HG03378 (cell line): ENCODE results near the gene PRAC2.

Experiments
- ATAC-seq: cut with Tn5 transposase; IDR thresholded peaks from one replicate; pipeline ENCODE4 v1.9.1; 2021; ENCODE audit warnings: mild to moderate bottlenecking, moderate library complexity; ENCODE audit not compliant: unreplicated experiment

The PRAC2 gene

DNA sequence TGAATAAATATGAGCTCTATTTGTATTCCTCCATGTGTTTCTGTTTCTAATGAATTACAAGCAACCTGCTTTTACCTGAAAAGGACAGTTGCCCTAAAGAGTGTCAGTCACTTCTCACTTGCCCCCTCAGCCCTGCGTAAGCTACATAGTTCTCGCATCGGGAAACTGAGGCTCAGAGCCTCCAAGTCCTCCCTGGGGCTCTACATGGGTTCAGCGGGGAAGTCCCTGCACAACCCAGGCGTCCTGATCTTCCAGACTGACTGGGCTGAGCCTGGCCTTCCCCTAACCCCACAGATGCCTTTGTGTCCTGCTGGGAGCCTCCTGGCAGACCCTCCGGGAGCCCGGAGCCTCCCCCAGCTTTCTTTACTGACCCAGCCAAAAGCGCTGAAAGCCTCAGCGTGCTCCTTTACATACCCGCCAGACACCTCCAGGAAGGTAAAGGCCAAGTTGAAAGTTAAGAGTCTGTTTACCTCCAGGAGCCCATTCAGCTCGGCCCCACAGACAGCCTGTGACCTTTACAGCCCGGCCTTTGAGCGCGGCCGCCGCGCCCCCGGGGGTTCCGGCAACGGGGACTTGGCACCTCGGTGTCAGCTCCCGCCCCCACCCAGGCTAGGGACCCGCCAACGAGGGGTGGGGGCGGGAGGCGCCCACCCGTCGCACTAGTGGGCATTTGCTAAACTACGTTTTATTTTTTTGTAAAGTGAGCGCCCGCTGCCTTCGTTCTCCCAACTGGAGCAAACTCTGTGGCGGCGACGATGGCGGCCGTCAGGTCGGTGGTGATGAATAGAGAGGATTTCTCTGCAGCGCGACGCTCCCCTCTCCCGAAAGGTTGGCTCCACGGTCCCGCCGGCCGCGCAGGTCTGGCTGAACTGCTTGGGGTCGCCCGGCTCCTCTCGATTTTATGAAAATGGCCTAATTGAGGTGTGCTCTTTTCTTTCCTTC, 10.0 kb downstream of the PRAC2 start:
- no peak for ATAC-seq

DNA sequence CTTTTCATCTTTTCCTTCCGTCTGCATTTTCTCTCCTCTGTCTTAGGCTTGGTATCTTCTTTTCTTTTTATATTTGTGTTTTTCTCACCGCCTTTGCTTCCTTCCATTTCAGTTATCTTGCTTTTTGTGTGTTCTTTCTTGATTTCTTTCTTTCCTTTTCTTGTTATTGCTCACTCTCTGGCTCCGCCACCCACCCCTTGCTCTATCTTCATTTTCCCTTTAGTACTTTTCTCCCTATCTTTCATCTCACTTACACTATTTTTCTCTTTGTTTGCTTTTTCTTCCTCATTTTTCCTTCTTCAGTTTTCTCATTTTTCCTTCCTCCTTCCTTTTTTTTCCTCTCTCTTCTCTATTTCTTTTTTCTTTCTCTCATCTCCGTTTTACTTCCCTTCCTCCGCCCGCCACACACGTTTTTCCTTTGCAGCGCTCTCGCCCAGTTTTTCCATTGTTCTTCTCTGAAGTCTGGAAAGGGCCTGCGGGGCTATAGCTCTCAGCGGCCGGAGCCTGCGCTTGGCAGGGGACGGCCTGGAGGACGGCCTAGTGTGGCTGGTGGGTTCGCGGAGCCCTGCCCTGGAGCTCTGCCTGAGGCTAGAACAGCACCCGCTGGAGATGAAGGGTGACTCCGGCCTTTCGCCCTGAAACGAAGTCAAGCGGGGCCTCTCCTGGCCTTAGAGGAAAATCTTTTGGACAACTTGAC, 10.8 kb downstream of the PRAC2 start:
- ATAC-seq, result no peak

DNA sequence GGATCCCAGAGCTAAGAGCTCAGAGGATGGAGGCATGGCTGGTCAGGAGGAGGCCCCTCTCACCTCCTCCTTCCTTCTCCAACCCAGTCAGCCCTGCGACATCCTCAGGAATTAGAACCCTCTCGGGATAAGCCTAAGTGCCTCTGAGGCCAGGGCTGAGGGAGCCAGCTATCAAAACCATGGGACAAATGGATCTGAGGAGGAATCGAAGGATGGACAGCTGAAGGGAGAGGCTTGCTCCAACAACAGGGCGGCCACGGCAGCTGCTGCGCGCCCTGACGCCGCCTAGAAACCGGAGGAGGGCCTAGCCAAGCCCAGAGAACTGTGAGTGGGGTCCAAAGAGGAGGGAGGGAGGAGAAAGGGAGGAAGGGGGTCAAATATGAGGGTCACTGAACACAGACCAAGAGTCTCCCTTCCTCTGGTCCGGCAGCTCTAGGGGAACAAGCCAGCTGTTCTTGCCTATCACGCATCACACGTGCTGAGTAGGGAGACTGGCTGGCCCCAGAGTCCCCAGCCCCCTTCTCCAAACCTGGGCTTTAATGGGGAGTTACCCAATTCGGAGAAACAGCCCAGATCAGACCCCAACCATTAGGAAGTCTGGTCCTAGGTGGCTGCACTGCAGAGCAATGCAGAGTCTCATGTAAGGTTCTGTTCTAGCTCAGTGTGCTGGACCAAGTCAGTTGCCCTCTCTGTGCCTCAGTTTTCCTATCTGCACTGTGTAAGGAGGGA, 11.5 kb downstream of the PRAC2 start:
- no peak for ATAC-seq

DNA sequence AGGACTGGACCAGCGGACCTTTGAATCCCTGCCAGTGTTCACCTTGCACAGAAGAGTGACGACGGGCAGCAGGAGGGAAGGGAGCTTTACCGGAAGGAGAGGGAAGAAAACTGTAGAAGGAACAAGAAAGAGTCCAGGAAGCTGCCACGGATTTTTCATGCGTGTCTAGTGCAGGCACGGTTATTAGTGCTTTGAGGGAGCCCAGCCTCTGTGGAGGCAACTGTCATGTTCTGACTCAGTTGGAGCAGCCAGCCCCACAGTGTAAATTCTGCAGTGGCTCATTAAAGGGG, 12.0 kb downstream of the PRAC2 start:
- ATAC-seq, result no peak

DNA sequence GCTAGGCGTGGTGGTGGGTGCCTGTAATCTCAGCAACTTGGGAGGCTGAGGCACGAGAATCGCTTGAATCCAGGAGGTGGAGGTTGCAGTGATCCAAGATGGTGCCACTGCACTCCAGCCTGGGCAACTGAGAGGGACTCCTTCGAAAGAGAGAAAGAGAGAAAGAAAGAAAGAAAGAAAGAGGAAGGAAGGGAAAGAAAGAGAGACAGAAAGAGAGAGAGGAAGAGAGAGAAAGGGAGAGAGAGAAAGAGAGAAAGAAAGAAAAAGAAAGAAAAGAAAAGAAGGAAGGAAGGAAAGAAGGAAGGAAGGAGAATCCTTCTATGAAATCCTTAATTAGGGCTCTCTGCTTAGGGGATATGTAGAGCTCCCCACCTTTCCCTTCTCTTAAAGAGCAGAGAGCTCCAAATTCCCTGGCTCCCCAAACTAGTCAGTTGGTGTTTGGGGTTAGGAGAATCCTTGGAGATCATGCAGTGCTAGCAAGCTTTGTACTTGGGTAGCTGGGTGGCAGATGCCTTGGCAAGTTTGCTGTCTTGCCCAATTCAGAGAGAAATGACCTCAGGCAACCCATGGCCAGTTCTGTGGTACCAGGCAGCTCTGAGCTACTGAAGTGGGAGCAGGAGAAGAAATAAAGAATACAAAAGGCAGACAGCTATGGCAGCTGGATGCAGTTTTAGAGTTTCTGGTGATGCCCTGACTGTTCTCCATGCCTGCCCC, 14.5 kb downstream of the PRAC2 start:
- no peak for ATAC-seq

DNA sequence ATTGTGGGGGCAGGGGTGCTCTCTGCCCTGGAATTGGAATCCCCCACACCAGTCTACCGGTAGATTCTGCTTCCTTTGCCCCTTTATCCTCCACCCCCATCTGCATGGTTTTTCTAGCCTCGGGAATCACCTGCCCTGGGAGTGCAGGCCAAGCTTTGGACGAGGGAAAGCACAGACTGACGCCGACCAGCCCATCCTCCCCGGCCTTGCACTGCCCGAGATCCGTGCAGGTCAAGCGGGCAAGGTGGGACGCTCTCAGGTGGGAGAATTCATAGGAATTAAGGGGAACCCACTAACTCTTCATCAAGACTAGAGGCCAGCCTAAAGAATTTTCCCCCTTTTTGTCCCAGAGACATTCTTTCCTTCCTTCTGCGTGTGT, 15.4 kb downstream of the PRAC2 start:
- no peak for ATAC-seq

DNA sequence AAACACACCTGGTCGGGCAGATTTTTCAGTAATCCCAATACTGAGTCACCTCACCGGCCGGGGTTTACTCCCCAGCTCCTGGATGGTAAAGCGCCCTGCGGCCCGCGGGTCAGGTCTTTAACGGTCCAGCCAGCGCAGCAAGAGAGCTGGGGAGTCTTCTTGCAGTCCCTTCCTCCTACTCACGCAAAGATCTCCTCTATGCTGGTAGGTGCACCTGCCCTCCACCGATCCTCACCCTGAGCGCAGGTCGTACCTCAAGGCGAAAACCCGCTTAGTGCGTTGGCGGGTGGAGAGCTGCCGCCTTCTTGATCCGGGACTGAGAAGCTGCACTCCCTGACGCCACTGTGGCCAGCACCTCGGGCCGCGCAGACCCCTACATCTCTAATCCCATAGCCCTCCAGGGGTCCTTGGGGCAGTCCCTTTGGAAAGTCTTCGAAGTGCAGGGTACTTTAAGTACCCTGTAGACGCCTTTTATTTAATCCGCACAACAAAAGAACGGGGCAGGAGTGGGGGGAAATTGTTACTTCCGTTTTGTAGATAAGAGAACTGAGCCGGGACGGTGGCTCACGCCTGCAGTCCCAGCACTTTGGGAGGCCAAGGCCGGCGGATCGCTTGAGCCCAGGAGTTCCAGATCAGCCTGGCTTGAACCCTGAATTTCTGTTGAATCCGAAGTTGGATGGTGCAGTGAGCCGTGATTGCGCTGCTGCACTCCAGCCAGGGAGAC, 16.0 kb downstream of the PRAC2 start:
- no peak for ATAC-seq

DNA sequence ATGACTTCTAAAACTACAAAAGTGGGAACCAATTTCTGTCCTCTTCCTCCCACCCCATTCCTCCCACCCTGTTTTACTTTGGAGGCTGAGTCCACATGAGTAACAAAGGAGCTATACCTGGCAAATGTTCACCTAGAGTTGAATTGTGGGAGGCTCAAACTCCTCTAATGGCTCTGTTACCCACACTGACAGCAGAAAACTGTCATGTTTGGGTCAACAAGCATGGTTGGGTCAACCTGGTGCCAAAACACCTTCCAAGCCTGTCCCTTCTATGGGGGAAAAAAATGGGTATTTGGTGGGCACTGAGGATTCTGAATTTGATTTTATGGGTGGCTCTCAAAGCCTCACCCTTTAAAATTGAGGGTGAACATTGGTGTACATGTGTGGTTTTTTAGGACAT, 17.6 kb downstream of the PRAC2 start:
- ATAC-seq, result no peak

DNA sequence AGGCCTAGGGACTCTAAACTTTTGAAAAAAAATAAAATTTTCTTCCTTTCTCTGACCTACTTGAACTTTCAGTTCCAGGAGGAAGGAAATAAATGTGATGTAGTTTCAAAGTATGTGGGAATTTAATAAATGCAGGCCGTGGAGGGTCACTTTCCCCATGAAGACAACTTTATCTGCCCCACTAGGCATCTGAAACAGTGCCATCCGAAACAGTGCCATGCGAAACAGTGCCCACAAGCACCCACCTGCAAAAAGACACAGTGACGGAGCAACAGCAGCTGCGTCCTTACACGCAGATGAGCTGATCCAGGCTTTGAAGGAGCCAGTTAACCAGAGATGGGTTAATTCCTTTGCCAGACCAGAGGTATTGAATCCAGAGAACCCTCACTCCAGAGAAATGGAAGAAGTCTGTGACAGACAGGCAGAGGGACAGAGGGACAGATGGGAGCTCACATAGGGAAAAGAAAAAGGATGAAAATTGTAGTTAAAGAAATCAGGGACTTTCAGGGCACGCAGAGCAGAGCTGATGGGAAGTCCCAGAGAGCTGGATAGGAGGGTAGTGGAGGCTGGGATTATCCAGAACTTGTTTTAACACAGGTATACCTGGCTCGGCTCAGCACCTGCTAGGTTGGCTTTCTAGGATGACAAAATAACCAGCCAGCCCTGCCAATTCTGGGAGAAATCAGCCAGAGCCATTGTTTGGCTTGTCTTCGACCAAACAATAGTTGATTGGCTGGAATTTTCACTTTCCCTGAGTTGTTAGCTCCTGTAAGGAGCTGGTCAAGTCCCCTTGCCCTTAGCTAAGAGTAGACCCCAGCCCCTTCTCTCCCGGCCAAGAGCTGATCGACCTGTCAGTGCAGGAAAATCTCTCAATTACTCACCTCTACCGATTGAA, 22.6 kb downstream of the PRAC2 start:
- no peak for ATAC-seq

DNA sequence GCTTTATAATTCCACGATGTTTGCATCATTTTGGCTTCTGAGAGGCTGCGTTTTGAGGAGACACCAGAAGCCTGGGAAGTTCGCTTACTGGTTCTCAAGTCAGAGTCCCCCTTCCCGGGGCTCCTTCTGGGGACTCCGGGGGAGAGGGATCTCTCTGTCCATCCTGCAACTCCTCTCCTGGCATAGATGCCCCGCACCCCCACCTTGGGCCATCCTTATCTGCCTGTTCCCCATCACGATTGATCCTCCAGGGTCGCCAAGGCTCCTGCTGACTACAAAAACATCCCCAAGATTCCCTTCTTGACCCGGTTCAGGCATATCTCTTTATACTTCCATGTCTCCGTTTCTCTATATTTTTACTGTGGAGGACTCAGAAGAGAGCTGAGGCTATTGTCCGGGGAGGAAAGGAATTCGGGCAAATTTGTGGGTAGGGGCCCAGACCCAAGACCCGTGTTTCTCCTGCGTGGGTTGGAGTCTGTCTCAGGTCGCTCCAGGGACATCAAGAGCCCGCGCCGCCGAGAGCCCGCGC, 24.0 kb downstream of the PRAC2 start:
- no peak for ATAC-seq

DNA sequence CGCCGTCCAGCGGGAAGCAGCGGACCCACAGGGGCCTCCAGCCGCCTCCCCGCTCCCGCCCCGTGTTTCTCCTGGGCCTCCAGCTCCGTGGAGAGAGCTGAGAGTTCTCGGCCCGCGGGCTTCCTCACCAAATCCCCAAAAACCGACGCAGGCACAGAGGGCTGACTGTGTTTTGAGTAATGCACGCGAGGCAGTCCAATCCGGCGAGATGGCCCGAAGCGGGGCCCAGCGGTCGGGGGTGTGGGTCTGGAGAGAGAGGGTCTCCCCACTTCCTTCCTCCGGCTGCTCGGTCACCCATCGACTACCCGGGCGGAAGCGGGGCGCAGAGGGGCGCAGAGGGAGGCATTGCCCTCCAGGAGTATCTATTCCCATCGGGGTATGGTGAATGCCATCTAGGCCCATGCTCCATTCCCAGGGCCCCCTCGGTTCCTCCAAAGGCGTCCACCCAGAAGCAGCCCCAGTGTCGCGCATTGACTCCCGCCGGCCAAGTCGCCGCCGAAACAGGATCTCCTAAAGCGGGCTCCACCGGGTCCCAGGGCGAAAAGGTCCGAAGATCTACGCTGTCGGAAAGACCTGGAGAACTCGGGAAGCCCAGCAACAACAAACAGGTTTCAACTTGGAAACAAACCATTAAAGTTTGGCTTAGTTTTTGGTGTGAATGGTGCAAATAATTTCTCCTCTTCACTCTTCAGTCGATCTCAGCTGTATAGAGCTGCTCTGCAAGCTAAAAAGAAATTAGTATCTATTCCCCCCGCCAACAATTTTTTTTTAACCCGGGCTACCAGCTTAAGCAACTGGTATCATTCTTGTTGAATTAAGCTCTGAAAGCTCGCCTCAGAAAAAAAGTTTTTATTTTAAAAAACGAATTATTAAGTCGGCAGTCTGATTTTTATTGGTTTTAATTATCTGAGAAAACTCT, 24.7 kb downstream of the PRAC2 start:
- no peak for ATAC-seq

DNA sequence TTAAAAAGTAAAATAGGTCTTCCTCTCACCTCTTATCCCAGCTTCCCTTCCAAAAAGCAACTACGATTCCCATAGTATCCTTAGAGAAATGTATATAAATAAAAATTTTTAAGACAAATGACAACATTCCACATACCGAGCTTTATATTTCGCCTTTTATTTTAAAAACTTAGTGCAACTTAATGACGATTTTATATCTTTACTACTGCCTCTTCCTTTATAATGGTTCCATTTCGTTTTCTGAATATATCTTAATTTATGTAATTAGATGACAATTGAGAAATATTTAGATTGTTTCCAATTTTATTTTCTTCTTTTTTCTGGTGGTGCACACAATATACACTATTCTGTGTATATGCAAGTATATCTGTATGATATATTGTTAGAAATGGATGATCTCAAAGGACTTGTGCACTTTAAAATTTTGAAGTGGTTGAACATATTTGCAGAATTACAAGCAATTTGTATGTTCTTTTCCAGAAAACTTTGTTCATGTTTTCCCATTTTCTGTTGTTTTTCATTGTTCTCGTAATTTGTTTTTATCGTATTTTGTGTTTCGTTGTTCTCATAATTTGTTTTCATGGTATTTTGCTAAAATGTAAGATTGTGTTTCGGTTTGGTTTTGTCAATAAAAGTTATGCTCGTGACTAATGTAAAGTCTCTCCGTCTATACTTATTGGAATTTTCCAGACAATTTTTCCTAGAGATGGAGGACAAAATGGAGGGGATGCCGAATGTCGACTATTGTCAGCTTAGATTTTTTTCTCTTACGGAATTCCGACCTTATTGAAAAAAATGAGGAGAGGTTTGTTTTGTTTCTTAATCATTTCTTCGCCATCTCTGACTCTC, 26.0 kb downstream of the PRAC2 start:
- no peak for ATAC-seq

DNA sequence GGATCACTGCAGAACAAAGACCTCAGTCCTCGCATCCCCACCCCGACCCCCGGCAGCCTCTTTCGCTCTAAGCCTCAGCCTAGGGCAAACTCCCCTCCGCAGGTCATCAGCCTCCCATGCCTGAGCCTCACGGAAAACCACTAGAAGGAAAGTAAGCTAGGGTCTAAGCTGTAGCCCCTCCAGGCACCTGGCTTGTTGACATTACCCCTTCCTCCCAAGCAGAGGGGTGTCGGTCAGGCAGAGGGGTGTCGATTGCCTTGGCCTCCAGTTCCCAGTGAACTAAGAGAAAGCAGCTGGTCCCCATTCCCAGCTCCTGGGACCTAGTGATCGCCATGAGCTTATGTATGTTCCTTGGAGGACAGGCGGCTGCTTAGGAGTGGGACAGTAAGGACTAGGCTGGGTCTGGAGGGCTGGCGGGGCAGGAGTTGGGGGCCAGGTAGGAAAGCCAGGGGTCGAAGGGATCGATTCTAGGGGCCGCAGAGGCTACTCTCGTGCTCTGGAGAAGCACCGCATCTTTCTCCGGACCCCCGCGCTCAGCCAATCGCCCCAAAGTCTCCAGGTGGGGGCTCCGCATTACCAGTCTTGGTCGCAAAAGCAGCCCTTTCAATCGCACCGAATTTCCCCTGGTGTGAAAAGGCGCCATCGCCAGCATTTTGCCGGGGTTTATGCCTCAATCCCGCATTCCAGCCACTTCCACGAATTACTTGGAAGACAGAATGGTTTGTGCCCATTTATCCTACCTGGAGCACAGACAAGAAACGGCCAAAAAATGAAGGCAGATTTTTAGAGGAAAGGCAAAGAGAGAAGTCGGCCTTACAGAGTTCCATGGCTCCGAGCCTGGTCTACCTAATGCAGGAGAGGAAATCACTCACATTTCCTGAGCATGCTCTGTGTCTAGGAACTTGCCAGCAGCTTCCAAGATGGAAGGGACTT, 26.9 kb downstream of the PRAC2 start:
- ATAC-seq, result no peak

DNA sequence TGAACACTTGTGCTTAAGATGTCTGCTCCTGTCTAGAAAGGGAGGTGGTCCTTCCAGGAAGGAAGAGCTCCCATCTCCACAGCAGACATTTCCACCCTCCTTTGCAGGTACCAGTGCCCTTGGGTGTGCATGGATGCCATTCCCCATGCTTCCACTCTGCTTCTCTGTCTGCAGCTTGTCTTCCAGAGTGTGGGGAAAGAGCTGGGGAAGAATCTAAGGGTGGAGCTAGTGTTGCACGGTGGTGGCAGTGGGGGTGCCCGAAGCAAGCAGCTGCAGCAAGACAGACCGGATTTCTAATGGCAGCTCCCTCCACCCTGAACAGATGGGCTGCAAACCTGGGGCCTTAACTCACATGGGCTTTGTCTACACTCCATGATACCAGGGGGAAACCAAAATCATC, 28.2 kb downstream of the PRAC2 start:
- ATAC-seq, result no peak

DNA sequence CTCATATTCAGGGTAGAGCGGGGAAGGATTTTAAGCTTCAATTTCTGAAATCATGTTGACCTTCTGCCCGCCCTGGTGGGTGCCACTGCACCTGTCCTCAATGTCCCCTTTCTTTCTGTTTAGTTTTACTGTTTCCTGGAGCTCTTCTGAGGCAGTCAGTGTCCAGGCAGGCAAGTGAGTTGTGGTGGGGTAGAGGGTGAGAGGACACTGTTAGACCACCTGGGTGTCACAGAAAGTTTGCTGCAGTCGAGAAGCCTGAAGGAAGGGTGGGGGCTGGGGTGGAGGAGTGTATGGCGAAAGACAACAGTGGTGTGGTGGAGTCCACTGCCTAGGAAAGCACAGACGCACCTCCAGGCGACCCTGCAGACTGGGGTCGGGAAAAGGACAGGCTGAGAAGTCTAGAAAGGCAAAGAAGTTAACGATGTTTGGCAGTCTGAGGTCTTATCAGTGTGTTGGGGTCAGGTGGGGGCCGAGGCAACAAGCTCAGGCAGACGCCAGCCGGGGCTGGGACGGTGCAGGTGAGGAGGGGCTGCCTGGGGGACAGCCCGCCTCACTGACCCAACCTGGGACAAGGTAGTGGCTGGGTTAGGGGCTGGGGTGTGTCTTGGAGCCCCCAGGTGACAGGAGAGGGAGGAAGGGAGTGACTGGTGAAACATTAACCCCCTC, 28.9 kb downstream of the PRAC2 start:
- no peak for ATAC-seq
